Measurements from ENCODE around the gene C2CD2. TPM values are rescaled to one million over a fixed set of nuclear protein-coding genes. Genes with fewer than 3 reads are reported as not detected.

Gene C2CD2
- total and polyA plus RNA-seq, 2 experiments from 2014 or later = 4.5 to 16.2 TPM

DNA sequence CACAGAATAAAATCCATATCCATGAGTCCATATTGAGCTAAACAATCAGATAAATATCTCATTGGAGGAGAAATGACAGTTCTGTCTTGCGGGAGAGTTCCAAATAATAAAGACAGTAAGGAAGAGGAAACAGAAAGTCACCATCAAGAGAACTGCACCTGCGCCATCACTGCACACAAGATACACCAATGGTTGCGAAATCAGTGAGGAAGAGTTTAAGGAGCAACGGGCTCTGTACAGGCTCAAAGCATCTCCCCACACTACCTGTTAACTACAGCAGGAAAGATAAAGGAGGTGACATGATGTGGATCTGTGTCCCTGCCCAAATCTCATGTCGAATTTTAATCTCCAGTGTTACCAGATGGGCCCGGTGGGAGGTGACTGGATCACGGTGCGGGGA is 7.8 kb downstream of the C2CD2 start (continued):
- TF ChIP-seq, protein P1, sequence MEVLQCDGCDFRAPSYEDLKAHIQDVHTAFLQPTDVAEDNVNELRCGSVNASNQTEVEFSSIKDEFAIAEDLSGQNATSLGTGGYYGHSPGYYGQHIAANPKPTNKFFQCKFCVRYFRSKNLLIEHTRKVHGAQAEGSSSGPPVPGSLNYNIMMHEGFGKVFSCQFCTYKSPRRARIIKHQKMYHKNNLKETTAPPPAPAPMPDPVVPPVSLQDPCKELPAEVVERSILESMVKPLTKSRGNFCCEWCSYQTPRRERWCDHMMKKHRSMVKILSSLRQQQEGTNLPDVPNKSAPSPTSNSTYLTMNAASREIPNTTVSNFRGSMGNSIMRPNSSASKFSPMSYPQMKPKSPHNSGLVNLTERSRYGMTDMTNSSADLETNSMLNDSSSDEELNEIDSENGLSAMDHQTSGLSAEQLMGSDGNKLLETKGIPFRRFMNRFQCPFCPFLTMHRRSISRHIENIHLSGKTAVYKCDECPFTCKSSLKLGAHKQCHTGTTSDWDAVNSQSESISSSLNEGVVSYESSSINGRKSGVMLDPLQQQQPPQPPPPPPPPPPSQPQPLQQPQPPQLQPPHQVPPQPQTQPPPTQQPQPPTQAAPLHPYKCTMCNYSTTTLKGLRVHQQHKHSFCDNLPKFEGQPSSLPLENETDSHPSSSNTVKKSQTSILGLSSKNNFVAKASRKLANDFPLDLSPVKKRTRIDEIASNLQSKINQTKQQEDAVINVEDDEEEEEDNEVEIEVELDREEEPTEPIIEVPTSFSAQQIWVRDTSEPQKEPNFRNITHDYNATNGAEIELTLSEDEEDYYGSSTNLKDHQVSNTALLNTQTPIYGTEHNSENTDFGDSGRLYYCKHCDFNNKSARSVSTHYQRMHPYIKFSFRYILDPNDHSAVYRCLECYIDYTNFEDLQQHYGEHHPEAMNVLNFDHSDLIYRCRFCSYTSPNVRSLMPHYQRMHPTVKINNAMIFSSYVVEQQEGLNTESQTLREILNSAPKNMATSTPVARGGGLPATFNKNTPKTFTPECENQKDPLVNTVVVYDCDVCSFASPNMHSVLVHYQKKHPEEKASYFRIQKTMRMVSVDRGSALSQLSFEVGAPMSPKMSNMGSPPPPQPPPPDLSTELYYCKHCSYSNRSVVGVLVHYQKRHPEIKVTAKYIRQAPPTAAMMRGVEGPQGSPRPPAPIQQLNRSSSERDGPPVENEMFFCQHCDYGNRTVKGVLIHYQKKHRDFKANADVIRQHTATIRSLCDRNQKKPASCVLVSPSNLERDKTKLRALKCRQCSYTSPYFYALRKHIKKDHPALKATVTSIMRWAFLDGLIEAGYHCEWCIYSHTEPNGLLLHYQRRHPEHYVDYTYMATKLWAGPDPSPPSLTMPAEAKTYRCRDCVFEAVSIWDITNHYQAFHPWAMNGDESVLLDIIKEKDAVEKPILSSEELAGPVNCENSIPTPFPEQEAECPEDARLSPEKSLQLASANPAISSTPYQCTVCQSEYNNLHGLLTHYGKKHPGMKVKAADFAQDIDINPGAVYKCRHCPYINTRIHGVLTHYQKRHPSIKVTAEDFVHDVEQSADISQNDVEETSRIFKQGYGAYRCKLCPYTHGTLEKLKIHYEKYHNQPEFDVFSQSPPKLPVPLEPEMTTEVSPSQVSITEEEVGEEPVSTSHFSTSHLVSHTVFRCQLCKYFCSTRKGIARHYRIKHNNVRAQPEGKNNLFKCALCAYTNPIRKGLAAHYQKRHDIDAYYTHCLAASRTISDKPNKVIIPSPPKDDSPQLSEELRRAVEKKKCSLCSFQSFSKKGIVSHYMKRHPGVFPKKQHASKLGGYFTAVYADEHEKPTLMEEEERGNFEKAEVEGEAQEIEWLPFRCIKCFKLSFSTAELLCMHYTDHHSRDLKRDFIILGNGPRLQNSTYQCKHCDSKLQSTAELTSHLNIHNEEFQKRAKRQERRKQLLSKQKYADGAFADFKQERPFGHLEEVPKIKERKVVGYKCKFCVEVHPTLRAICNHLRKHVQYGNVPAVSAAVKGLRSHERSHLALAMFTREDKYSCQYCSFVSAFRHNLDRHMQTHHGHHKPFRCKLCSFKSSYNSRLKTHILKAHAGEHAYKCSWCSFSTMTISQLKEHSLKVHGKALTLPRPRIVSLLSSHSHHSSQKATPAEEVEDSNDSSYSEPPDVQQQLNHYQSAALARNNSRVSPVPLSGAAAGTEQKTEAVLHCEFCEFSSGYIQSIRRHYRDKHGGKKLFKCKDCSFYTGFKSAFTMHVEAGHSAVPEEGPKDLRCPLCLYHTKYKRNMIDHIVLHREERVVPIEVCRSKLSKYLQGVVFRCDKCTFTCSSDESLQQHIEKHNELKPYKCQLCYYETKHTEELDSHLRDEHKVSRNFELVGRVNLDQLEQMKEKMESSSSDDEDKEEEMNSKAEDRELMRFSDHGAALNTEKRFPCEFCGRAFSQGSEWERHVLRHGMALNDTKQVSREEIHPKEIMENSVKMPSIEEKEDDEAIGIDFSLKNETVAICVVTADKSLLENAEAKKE (CRISPR knock-in tag; IDR thresholded peaks at IDR 0.05) = no peak
- TF ChIP-seq EZH2phosphoT487 (IDR thresholded peaks at IDR 0.05; ENCODE audit: unreplicated experiment) = no peak

DNA sequence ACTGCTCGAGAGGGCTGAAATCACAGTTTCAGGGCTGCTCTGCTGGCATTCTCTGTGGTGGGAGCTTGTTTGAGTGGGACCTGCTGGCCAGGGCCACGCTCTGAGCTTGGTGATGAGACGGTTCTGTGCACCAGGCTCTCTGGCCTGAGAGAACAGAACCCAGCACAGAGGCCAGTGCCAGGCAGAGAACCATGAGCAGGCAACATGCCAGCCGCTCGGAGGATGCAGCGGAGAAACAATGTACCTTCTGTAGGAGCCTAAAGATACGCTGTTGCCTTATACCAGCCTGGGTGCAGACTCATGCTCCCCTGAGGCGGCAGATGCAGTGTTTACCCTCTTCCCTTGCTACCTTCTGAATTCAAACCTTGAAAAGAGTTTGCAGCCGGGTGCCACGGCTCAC is 10.0 kb downstream of the C2CD2 start:
- peaks cover 49% of the 10 kb centered on the region for H3K79me2 ChIP-seq (replicated peaks; ENCODE audit: insufficient read depth)
- peaks cover 12% of the 10 kb centered on the region for H3K27me3 Mint-ChIP-seq (ENCODE audit: insufficient read depth, low read depth, poor library complexity)
- no peak for ATAC-seq
- TF ChIP-seq, protein P2, sequence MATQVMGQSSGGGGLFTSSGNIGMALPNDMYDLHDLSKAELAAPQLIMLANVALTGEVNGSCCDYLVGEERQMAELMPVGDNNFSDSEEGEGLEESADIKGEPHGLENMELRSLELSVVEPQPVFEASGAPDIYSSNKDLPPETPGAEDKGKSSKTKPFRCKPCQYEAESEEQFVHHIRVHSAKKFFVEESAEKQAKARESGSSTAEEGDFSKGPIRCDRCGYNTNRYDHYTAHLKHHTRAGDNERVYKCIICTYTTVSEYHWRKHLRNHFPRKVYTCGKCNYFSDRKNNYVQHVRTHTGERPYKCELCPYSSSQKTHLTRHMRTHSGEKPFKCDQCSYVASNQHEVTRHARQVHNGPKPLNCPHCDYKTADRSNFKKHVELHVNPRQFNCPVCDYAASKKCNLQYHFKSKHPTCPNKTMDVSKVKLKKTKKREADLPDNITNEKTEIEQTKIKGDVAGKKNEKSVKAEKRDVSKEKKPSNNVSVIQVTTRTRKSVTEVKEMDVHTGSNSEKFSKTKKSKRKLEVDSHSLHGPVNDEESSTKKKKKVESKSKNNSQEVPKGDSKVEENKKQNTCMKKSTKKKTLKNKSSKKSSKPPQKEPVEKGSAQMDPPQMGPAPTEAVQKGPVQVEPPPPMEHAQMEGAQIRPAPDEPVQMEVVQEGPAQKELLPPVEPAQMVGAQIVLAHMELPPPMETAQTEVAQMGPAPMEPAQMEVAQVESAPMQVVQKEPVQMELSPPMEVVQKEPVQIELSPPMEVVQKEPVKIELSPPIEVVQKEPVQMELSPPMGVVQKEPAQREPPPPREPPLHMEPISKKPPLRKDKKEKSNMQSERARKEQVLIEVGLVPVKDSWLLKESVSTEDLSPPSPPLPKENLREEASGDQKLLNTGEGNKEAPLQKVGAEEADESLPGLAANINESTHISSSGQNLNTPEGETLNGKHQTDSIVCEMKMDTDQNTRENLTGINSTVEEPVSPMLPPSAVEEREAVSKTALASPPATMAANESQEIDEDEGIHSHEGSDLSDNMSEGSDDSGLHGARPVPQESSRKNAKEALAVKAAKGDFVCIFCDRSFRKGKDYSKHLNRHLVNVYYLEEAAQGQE (IDR thresholded peaks at IDR 0.05; ENCODE audit: unreplicated experiment) = no peak
- TF ChIP-seq EZH2 (IDR thresholded peaks at IDR 0.05; ENCODE audit: low read depth, unreplicated experiment) (no peak), JUNB (IDR thresholded peaks at IDR 0.05; ENCODE audit: unreplicated experiment) (no peak), EZH2phosphoT487 (IDR thresholded peaks at IDR 0.05; ENCODE audit: unreplicated experiment) (no peak), ZNF331 (CRISPR knock-in tag; IDR thresholded peaks at IDR 0.05; ENCODE audit: low read depth) (no peak), POLR2AphosphoS5 (IDR thresholded peaks at IDR 0.05; ENCODE audit: low read depth) (no peak), ZNF114 (CRISPR knock-in tag; IDR thresholded peaks at IDR 0.05) (no peak), STAT1 (IDR thresholded peaks at IDR 0.05; ENCODE audit: unreplicated experiment) (no peak)
- TF ChIP-seq, protein P3, sequence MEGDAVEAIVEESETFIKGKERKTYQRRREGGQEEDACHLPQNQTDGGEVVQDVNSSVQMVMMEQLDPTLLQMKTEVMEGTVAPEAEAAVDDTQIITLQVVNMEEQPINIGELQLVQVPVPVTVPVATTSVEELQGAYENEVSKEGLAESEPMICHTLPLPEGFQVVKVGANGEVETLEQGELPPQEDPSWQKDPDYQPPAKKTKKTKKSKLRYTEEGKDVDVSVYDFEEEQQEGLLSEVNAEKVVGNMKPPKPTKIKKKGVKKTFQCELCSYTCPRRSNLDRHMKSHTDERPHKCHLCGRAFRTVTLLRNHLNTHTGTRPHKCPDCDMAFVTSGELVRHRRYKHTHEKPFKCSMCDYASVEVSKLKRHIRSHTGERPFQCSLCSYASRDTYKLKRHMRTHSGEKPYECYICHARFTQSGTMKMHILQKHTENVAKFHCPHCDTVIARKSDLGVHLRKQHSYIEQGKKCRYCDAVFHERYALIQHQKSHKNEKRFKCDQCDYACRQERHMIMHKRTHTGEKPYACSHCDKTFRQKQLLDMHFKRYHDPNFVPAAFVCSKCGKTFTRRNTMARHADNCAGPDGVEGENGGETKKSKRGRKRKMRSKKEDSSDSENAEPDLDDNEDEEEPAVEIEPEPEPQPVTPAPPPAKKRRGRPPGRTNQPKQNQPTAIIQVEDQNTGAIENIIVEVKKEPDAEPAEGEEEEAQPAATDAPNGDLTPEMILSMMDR (conservative IDR thresholded peaks at IDR 0.05; ENCODE audit: low read depth in 2 of 2) = no peak
- TF ChIP-seq, protein P4, sequence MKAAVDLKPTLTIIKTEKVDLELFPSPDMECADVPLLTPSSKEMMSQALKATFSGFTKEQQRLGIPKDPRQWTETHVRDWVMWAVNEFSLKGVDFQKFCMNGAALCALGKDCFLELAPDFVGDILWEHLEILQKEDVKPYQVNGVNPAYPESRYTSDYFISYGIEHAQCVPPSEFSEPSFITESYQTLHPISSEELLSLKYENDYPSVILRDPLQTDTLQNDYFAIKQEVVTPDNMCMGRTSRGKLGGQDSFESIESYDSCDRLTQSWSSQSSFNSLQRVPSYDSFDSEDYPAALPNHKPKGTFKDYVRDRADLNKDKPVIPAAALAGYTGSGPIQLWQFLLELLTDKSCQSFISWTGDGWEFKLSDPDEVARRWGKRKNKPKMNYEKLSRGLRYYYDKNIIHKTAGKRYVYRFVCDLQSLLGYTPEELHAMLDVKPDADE (IDR thresholded peaks at IDR 0.05) = no peak

More for the DNA sequence above, 10.0 kb downstream of the C2CD2 start:
- H3K4me1 ChIP-seq (ENCODE audit: insufficient read depth) = peaks cover 4% of the 10 kb centered on the region; the same call in 1 of the 2 replicates
- H3K4me3 ChIP-seq = no peak overlapping the region
- no peaks in the 10 kb centered on the region for H3K27me3 ChIP-seq (ENCODE audit: insufficient read depth)
- Mint-ChIP-seq H3K27ac (no peak overlapping the region), H3K4me3 (no peak overlapping the region), H3K9me3 (no peaks in the 10 kb centered on the region), H3K4me1 (peaks cover 12% of the 10 kb centered on the region), H3K36me3 (ENCODE audit: low read depth) (no peaks in the 10 kb centered on the region)
- H3K9me2 ChIP-seq (ENCODE audit: insufficient read depth) = no peaks in the 10 kb centered on the region
- H3K27ac ChIP-seq (ENCODE audit: low read depth) = no peak overlapping the region
- H3K4me2 ChIP-seq = no peak overlapping the region
- no peak for DNase-seq (ENCODE audit: low spot score)
- no peak overlapping the region for H2AFZ ChIP-seq
- H3K36me3 ChIP-seq (ENCODE audit: insufficient read depth) = no peaks in the 10 kb centered on the region
- H4K20me1 ChIP-seq (replicated peaks; ENCODE audit: insufficient read depth) = no peaks in the 10 kb centered on the region; the same call in 1 of the 2 replicates
- H3F3A ChIP-seq (replicated peaks; ENCODE audit: low read depth) = no peaks in the 10 kb centered on the region
